GM12878 (cell line): ENCODE measurements around the gene SLC6A2. TPM values are rescaled to one million over a fixed set of nuclear protein-coding genes. Genes with fewer than 3 reads are reported as not detected.

Source experiments
- ATAC-seq: fragments of 200-7000 bp; cut with Tn5 transposase; 3 replicates; pipeline ENCODE4 v1.9.1; 2020; ENCODE audit warnings: mild to moderate bottlenecking, moderate library complexity
- BruUV-seq: library from RNA; stranded (reverse); fragments of 400-500 nt; replicated peaks from 2 replicates; lab custom pipeline; 2021; lab: Mats Ljungman, UMichigan
- CTCF ChIA-PET: fragments of 300-600 bp; sonication (Branson Sonifier 250); formaldehyde crosslinking; extraction: SDS; loops from one replicate; lab custom pipeline; 2021; ENCODE audit warnings: inconsistent platforms; lab: Yijun Ruan, JAX
- POLR2A ChIA-PET: fragments of 350-600 bp; formaldehyde crosslinking; extraction: SDS; loops from one replicate; lab custom pipeline; 2021; ENCODE audit warnings: inconsistent platforms; lab: Charles Lee
- RAD21 ChIA-PET: fragments of 300-600 bp; sonication (Branson Sonifier 250); formaldehyde crosslinking; loops from one replicate; lab custom pipeline; 2023; ENCODE audit warnings: antibody characterized with exemption; ENCODE audit not compliant: unreplicated experiment; lab: Charles Lee
- SMC1A ChIA-PET: fragments of 300-600 bp; sonication (Branson Sonifier 250); formaldehyde crosslinking; loops from one replicate; lab custom pipeline; 2023; ENCODE audit not compliant: unreplicated experiment, uncharacterized antibody; lab: Charles Lee
- DNase-seq: peaks from one replicate; pipeline ENCODE4 v3.0.0-alpha.2; 2011; ENCODE audit warnings: low read depth, low spot score
- FAIRE-seq: peaks from 3 replicates; lab custom pipeline; 2011; peaks lifted over from hg19 to GRCh38; lab: Jason Lieb, UNC
- H2AFZ ChIP-seq: 2 replicates; pipeline ENCODE4 v1.6.0; 2011; ENCODE audit warnings: low read depth, low read length, control low read depth; ENCODE audit not compliant: control insufficient read depth
- H3K27ac ChIP-seq: 2 replicates; pipeline ENCODE4 v1.5.1; 2011; ENCODE audit warnings: control low read depth; ENCODE audit not compliant: control insufficient read depth, insufficient read depth
- H3K27me3 ChIP-seq, 2 experiments: replicated peaks in 1 of 2; 2 replicates each; pipeline versions ENCODE4 v1.6.0 to v1.6.1; 2011; ENCODE audit warnings: low read length in 1 of 2; ENCODE audit not compliant: control insufficient read depth in 2 of 2, insufficient read depth in 2 of 2
- H3K36me3 ChIP-seq, 2 experiments: 2 replicates each; pipeline ENCODE4 v1.5.1; 2011; ENCODE audit warnings: low read length in 1 of 2; ENCODE audit not compliant: control insufficient read depth in 2 of 2, insufficient read depth in 2 of 2
- H3K4me1 ChIP-seq: 2 replicates; pipeline ENCODE4 v1.6.1; 2011; ENCODE audit warnings: mild to moderate bottlenecking, low read length, moderate library complexity, mixed read lengths; ENCODE audit not compliant: control insufficient read depth, insufficient read depth
- H3K4me2 ChIP-seq: 2 replicates; pipeline ENCODE4 v1.6.0; 2011; ENCODE audit warnings: control low read depth; ENCODE audit not compliant: control insufficient read depth, insufficient read depth
- H3K4me3 ChIP-seq: fragments of 200-600 bp; sonication (generic); 2 replicates; pipeline ENCODE4 v1.5.1; 2016
- H3K79me2 ChIP-seq: 2 replicates; pipeline ENCODE4 v1.6.0; 2011; ENCODE audit warnings: low read length; ENCODE audit not compliant: control insufficient read depth, insufficient read depth
- H3K9ac ChIP-seq: 2 replicates; pipeline ENCODE4 v1.8.0; 2011; ENCODE audit warnings: low read length, control low read depth, mixed read lengths; ENCODE audit not compliant: control insufficient read depth, insufficient read depth
- H3K9me3 ChIP-seq: replicated peaks from 3 replicates; pipeline ENCODE4 v1.5.1; 2011; ENCODE audit warnings: mild to moderate bottlenecking, low read length; ENCODE audit not compliant: control insufficient read depth, insufficient read depth
- H4K20me1 ChIP-seq: 2 replicates; pipeline ENCODE4 v1.6.0; 2011; ENCODE audit not compliant: control insufficient read depth, insufficient read depth
- ESRRA ChIP-seq: IDR thresholded peaks from 2 replicates; pipeline ENCODE4 v1.6.1; 2012; ENCODE audit warnings: mild to moderate bottlenecking, low read length, improper control_type of control experiment
- IRF5 ChIP-seq: fragments of 450-650 bp; IDR thresholded peaks from 2 replicates; pipeline ENCODE4 v1.6.1; 2017; ENCODE audit warnings: borderline replicate concordance
- JUNB ChIP-seq: IDR thresholded peaks from 2 replicates; pipeline ENCODE4 v1.6.1; 2016; ENCODE audit warnings: antibody characterized with exemption, mild to moderate bottlenecking
- NFYA ChIP-seq: IDR thresholded peaks from 2 replicates; pipeline ENCODE4 v1.6.1; 2011; ENCODE audit warnings: low read depth, mild to moderate bottlenecking, low read length, improper control_type of control experiment, borderline replicate concordance
- REST ChIP-seq: IDR thresholded peaks from 2 replicates; pipeline ENCODE4 v1.6.1; 2012; ENCODE audit warnings: mild to moderate bottlenecking, low read depth, low read length
- ZBTB4 ChIP-seq: fragments of 450-650 bp; formaldehyde crosslinking; IDR thresholded peaks from 2 replicates; pipeline ENCODE4 v1.4.0; 2022; ENCODE audit warnings: mild to moderate bottlenecking, moderate library complexity
- ZSCAN29 ChIP-seq: fragments of 450-650 bp; IDR thresholded peaks from 2 replicates; pipeline ENCODE4 v1.6.1; 2017; ENCODE audit warnings: mild to moderate bottlenecking, moderate library complexity
- WGBS: methylation state at CpG from one replicate; pipeline ENCODE4 v1.1.6; 2016; ENCODE audit warnings: low lambda C conversion rate; ENCODE audit not compliant: insufficient replicate concordance, insufficient coverage; ENCODE audit errors: missing lambda C conversion rate; 5-methylcytosine and 5-hydroxymethylcytosine counted together
- in situ Hi-C: fragments of 300-500 bp; cut with MboI; formaldehyde crosslinking; loops from 9 replicates; pipeline ENCODE4 v1.14.3; 2018; ENCODE audit warnings: mixed read lengths
- intact Hi-C: fragments of 100-400 bp; cut with micrococcal nuclease; formaldehyde crosslinking; loops from one replicate; pipeline ENCODE4 v1.14.2; 2022; ENCODE audit not compliant: unreplicated experiment
- polyA plus RNA-seq, 11 experiments: library from polyadenylated mRNA; depleted of rRNA in 4 of 11; unstranded in 6 of 11; stranded (reverse) in 5 of 11; fragments of >200 nt; fragmentation: Nextera tagmentation in 4 of 11; fragmentation: Illumina TruSeq in 1 of 11; extraction: Ambion mirVana in 4 of 11; extraction: Trizol in 1 of 11; gene quantifications; 1 replicate in 1 of 11; 2 replicates in 10 of 11; pipeline versions ENCODE4 v1.2.1 to v1.2.3, GENCODE V29; 2011 to 2016; ENCODE audit warnings: inconsistent platforms in 2 of 11, missing spikeins in 2 of 11, low read depth in 1 of 11
- total RNA-seq, 4 experiments: library from RNA; depleted of rRNA in 3 of 4; stranded (reverse); fragments of >200 nt in 3 of 4; fragmentation: Illumina TruSeq in 1 of 4; extraction: Trizol in 1 of 4; gene quantifications; 2 replicates each; pipeline versions ENCODE4 v1.2.1 to v1.2.3, GENCODE V29; 2013 to 2021

SLC6A2 gene
- total and polyA plus RNA-seq, 10 of the 15 experiments (the other 5 are each of a cell fraction or from before 2014, with no cell fraction given): not detected

- no peak overlapping the region for H3K27ac ChIP-seq
- H3K36me3 ChIP-seq: no peaks in the 10 kb centered on the region
- no peaks in the 10 kb centered on the region for H3K79me2 ChIP-seq
- H2AFZ ChIP-seq: no peak overlapping the region
- no peak overlapping the region for H3K9ac ChIP-seq
- ATAC-seq (no peak), FAIRE-seq (no peak), DNase-seq (no peak)
- no TSS peak for BruUV-seq
- CTCF ChIA-PET: no interaction called here
- intact Hi-C loops: no loop called here
- H4K20me1 ChIP-seq: no peaks in the 10 kb centered on the region
- no peaks in the 10 kb centered on the region; a peak in 1 of 4 replicates for H3K27me3 ChIP-seq
- H3K4me1 ChIP-seq: no peaks in the 10 kb centered on the region
- WGBS: 56% methylated on average over 1 of the region's 1 CpG
- POLR2A ChIA-PET: no interaction called here
- RAD21 ChIA-PET: no interaction called here
- no peak overlapping the region for H3K4me3 ChIP-seq
- H3K4me2 ChIP-seq: no peak overlapping the region
- SMC1A ChIA-PET: no interaction called here
- in situ Hi-C loops: no loop called here
- H3K9me3 ChIP-seq: no peaks in the 10 kb centered on the region
- TF ChIP-seq ZSCAN29 (no peak), NFYA (no peak), ZBTB4 (CRISPR knock-in tag) (no peak), JUNB (no peak)
These were observed 4.2 kb downstream of the SLC6A2 start for GRCh38 chr16:55660026-55660425.

GRCh38 chr16:55660828-55661227 is 5.0 kb downstream of the SLC6A2 start:
- Histone ChIP-seq H3K36me3 (no peaks in the 10 kb centered on the region), H3K79me2 (no peaks in the 10 kb centered on the region), H3K4me3 (no peak overlapping the region), H3K27me3 (no peaks in the 10 kb centered on the region; a peak in 1 of 4 replicates), H3K27ac (no peak overlapping the region), H3K9ac (no peak overlapping the region), H2AFZ (no peak overlapping the region), H4K20me1 (no peaks in the 10 kb centered on the region), H3K9me3 (no peaks in the 10 kb centered on the region), H3K4me2 (no peak overlapping the region), H3K4me1 (no peaks in the 10 kb centered on the region)
- intact Hi-C loops (no loop called here), in situ Hi-C loops (no loop called here)
- FAIRE-seq (no peak), DNase-seq (no peak), ATAC-seq (no peak)
- SMC1A ChIA-PET: no interaction called here
- RAD21 ChIA-PET: no interaction called here
- CTCF ChIA-PET: no interaction called here
- BruUV-seq: no TSS peak
- TF ChIP-seq REST (no peak), ESRRA (no peak), IRF5 (no peak)
- 0% methylated on average over 2 of the region's 2 CpGs for WGBS
- POLR2A ChIA-PET: no interaction called here
